ENCODE measurements around the gene SETD7.

Gene SETD7

DNA sequence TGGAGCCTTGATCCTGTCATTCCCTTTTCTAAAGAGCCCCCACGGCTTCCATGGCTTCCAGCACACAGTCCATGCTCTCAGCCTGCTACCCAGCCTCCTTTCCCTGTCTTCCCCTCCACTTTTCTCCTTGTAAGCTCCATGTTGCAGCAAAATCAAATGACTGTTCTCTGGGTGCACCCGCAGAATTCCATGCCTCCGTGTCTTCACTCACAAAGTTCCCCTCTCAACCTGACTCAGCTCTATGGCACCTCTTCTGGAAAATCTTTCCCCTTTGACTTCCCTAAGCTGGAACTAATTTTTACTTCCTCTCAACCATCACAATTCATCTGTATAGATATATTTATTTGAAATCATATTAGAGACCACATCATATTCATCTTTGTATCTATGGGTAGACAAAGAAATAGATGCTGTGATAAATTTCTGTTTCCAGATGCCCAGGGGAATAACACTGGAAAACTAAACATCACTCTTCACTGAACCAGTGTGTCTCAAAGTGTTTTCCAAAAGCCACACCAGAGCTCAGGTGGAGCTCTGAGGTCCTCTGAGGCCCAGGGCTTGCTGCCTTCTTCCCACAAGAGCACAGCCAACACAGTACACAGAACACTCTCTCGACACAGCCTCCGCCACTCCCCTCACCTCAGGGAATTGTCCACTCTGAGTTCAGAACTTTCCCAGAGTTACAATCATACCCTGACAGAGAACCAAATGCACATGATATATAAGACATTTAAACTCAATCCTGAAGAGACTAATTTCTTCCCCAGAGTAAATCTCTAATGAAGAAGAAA lies 3.3 kb downstream of the SETD7 start:
- no peak for DNase-seq (ENCODE audit: low read depth in 2 of 2, low spot score in 1 of 2)

DNA sequence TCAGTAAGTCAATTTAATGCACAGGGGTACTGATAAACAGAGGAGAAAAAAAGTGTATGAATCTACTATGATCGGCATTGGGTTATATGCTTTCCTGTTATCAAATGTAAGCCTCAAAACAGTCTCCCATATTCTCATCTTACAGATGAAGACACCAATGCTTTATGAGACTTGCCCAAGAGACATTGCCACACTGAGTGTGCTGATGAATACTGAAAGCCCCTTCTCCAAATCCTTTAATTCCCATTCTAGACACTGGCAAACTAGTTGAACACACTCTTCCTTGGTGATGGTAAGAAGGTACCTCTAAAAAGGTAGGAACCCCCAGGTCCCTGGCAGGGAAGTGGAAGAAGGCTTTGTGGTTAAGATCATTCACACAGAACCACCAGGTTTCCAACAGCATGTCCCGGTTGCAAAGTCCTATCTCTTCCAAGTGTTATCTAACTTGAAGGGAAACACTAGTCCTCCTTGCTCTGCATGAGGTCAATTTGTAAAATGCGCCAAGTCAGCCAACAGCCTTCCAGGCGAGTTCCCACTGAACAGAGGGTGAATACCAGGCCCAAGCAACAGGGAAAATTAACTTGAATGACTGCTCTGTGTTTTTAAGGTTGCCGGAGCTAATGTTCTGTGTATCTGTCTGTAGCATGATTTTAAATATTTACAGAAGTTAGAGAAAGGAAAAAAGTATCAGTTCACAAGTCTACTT lies 5.1 kb downstream of the SETD7 start:
- DNase-seq (ENCODE audit: low read depth in 2 of 2, low spot score in 1 of 2) = no peak

DNA sequence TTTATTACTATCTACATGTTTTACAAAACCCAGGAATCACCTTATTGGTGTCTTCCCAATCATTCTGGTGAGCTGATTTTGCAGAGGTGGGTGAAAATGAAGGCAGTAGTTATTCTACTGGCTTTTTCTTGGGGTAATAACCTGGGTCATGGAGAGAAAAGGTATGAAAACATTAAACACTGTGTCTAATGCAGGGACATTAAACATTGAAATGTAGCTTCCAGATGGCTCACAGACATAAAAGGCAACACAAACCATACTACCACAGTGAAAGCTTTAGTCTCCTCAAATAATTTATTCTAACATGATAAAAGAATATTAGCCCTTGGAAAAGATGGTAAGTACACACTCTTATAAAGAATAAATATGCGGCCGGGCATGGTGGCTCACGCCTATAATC lies 8.0 kb downstream of the SETD7 start:
- no peak for DNase-seq (ENCODE audit: low read depth in 2 of 2, low spot score in 1 of 2)

DNA sequence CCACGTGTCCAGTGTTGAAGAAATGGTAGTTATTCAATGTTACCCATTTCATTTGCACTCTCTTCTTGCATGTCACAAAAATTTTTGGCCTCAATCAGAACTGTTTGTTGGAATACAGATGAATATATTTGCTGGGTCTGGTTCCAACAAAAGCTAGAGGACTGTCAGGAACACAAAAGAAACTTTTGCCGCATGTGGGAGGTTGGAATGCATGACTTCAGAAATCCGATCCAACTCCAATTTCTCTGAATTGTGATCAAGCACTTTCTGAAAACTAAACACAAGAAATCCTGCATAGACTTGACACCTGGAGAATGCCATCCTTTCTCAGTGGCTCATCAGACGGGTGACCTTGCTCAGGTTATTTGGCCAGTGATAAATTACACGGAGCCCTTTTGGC lies 15.4 kb downstream of the SETD7 start:
- DNase-seq (ENCODE audit: low read depth in 2 of 2, low spot score in 1 of 2) = no peak

DNA sequence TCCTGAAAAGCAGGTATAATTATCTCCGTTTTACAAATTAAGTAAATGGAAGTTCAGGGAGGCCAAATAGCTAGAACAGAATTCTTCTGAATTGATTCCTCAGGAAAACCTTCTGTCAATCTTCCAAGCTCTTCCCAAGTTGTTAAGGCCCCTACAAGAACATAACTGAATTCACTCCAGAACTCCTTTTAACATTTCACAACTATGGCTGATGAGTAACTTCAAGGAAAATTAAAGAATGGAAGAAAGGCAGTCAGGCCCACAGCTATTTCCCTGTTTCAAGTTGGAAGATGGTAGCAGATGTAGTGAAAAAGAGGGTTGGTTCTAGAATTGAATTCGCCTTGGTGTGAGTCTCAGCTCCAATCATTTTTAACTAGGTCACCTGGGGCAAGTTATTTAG lies 15.9 kb downstream of the SETD7 start:
- DNase-seq (ENCODE audit: low read depth in 2 of 2, low spot score in 1 of 2) = no peak

DNA sequence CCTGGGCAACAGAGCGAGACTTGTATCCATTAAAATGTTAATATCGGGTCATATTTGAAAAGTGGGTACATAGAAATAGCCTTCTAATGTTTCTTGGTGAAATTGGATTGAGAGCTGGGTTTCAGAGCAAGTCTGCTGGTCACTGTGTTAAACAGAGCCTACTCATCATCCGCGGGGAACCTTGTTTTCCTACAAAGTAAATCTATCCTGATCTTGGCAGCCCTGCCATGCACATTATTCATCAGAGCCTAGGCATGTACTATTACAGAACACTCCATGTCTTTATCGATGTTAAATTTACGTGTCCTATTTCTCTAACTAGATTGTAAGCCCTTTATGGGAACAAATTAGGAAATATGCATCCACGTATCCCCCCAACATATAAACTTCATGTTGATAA lies 18.7 kb downstream of the SETD7 start:
- no peak for DNase-seq (ENCODE audit: low read depth in 2 of 2, low spot score in 1 of 2)

DNA sequence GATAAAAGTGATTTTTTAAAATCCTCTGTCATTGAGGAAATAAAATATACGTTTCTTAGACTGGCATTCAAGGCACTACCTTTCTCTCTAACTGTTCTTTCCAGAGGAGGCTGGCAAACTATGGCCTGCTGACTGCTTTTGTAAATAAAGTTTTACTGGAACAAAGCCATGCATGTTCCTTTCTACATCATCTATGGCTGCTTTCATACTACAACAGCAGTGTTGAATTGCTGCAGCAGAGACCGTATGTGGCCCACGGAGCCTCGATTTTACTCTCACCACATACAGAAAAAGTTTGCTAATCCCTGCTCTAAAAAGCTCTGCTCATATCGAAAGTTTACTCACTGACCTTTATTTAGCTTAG lies 20.2 kb downstream of the SETD7 start:
- no peak for DNase-seq (ENCODE audit: low read depth in 2 of 2, low spot score in 1 of 2)

- DNase-seq (ENCODE audit: low read depth in 2 of 2, low spot score in 1 of 2) = no peak
Observed at GRCh38 chr4:139535228-139535870, 20.7 kb downstream of the SETD7 start.

GRCh38 chr4:139534287-139534950 lies 21.6 kb downstream of the SETD7 start:
- DNase-seq (ENCODE audit: low read depth in 2 of 2, low spot score in 1 of 2) = no peak

- DNase-seq (ENCODE audit: low read depth in 2 of 2, low spot score in 1 of 2) = no peak
Observed at GRCh38 chr4:139533511-139533910, 22.5 kb downstream of the SETD7 start.

GRCh38 chr4:139532947-139533346 lies 23.1 kb downstream of the SETD7 start:
- no peak for DNase-seq (ENCODE audit: low read depth in 2 of 2, low spot score in 1 of 2)

DNA sequence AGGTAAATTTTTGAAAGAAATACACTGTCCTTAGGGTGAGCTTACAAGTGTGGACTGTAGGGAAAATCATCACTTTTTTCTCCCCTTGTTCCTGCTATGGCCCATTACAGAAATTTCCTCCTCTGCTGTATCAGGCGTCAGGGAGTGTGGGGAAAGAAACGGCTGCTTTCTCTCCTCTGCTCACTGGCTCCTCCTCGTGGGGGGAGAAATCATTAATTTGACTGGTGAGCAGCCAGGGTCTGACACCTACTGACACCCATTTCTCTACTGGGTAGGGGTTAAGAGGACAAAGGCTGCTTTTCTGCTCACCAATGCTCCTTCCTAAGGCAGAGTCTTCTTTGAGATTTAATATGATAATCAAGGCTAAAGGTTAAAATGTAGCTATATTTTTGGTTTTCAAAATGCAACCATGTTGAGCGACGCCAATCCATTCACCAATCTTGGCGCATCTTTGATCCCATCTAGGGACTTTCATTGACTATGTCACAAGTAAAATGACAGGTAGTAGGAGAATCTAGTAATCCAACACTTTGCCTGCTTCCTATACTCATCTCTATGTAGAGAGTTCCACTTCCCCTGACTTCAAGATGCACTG lies 25.1 kb downstream of the SETD7 start:
- DNase-seq (ENCODE audit: low read depth in 2 of 2, low spot score in 1 of 2) = peak; percentile 7 to 42

- DNase-seq (ENCODE audit: low read depth in 2 of 2, low spot score in 1 of 2) = no peak
Observed at GRCh38 chr4:139528377-139529005, 27.5 kb downstream of the SETD7 start.

GRCh38 chr4:139526928-139527327 lies 29.1 kb downstream of the SETD7 start:
- no peak for DNase-seq (ENCODE audit: low read depth in 2 of 2, low spot score in 1 of 2)

GRCh38 chr4:139525414-139525813 lies 30.6 kb downstream of the SETD7 start:
- DNase-seq (ENCODE audit: low read depth in 2 of 2, low spot score in 1 of 2) = no peak

- no peak for DNase-seq (ENCODE audit: low read depth in 2 of 2, low spot score in 1 of 2)
Observed at GRCh38 chr4:139524062-139524631, 31.9 kb downstream of the SETD7 start.

- DNase-seq (ENCODE audit: low read depth in 2 of 2, low spot score in 1 of 2) = no peak
Observed at GRCh38 chr4:139523076-139523475, 32.9 kb downstream of the SETD7 start.

GRCh38 chr4:139522457-139522856 lies 33.6 kb downstream of the SETD7 start:
- DNase-seq (ENCODE audit: low read depth in 2 of 2, low spot score in 1 of 2) = no peak

DNA sequence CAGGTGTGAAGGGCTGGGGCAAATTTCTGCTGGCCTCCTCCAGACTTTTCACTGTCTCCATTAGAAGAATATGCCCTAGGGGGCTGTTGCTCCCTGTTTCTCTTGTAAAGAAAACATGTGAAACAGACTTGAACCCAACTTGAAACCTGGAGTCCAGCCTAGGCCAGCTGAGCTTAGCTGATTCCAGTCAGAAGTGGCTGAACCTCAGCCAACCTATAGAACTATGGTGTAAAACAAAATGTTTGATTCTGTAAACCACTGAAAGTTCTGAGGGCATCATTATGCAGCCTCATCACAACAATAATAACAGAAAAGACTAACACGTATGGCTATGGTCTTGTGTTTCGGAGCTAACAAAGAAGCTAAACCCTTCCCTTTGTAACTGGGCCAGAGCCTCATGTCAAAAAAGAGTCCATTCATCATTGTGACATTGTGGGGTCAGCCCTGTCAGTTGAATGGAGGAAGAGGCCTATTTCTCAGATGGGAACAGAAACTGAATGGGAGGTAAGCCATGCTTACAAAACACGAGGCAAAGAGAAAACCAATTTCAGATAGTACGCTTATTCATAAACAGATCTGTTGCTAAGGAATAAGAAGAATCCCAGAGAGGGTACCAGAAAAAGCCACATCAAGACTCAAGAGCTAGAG lies 34.1 kb downstream of the SETD7 start:
- DNase-seq (ENCODE audit: low read depth in 2 of 2, low spot score in 1 of 2) = no peak

DNA sequence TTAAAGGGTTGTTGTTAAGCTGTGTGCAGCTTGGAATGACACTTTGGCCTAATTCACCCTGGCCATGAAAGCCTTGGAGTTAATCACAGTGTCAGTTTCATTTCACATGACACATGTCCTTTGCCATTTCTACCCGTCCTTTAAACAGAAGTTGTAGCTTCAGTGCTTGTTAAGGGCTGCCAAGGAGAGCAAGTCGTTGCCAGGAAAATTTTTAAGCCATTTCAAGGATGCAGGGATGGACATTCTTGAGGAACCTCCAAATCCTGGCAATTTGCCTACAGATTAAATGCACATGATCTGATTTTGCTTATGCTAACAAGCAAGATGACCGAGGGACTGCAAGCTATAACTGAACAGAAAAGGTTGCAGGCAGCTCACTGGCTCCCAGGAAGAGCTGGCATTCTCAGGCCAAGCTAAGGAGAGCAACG lies 40.5 kb downstream of the SETD7 start:
- DNase-seq (ENCODE audit: low read depth in 2 of 2, low spot score in 1 of 2) = no peak

Measured in stimulated activated CD8-positive, alpha-beta memory T cell treated with anti-CD3 and anti-CD28 coated beads, Interleukin-4, amount 100 ng/mL, for 4 hours (primary cell).